IPS-15b (cell line): ENCODE data around the gene TNFRSF18.

Experiments used
- H3K27me3 ChIP-seq: one replicate; pipeline ENCODE4 v1.6.1; 2013; ENCODE audit warnings: low read length; ENCODE audit not compliant: control insufficient read depth, insufficient read depth
- H3K36me3 ChIP-seq: one replicate; pipeline ENCODE4 v1.6.1; 2013; ENCODE audit warnings: low read length; ENCODE audit not compliant: control insufficient read depth, insufficient read depth
- H3K4me1 ChIP-seq: one replicate; pipeline ENCODE4 v1.6.1; 2013; ENCODE audit warnings: mild to moderate bottlenecking, low read length; ENCODE audit not compliant: control insufficient read depth, insufficient read depth
- H3K4me3 ChIP-seq: one replicate; pipeline ENCODE4 v1.5.1; 2013; ENCODE audit warnings: low read depth, low read length
- H3K9ac ChIP-seq: one replicate; pipeline ENCODE4 v1.6.1; 2013; ENCODE audit warnings: low read depth, mild to moderate bottlenecking, low read length
- H3K9me3 ChIP-seq: one replicate; pipeline ENCODE4 v1.6.1; 2013; ENCODE audit warnings: mild to moderate bottlenecking, low read length; ENCODE audit not compliant: control insufficient read depth, insufficient read depth

The TNFRSF18 gene

GRCh38 chr1:1213345-1214265, 7.2 kb upstream of the TNFRSF18 start, which contains the start of gene TNFRSF4:
Gene TNFRSF4 (minus strand): TSS chr1:1214153. CDS start chr1:1214127, 26 bp downstream.
- H3K36me3 ChIP-seq = peaks cover 14% of the 10 kb centered on the region
- H3K9me3 ChIP-seq = no peaks in the 10 kb centered on the region
- no peaks in the 10 kb centered on the region for H3K4me1 ChIP-seq
- no peaks in the 10 kb centered on the region for H3K27me3 ChIP-seq
- no peak within 1 kb of the TSS for H3K4me3 ChIP-seq
- H3K9ac ChIP-seq = no peak within 1 kb of the TSS

GRCh38 chr1:1212780-1213344, 6.5 kb upstream of the TNFRSF18 start:
- Histone ChIP-seq H3K36me3 (peaks cover 7% of the 10 kb centered on the region), H3K4me1 (no peaks in the 10 kb centered on the region), H3K4me3 (no peak overlapping the region)

GRCh38 chr1:1211541-1212441, 5.4 kb upstream of the TNFRSF18 start:
- Histone ChIP-seq H3K4me3 (no peak overlapping the region), H3K9me3 (no peaks in the 10 kb centered on the region), H3K4me1 (no peaks in the 10 kb centered on the region), H3K36me3 (peaks cover 3% of the 10 kb centered on the region), H3K9ac (no peak overlapping the region), H3K27me3 (no peaks in the 10 kb centered on the region)

More at GRCh38 chr1:1212780-1213344, 6.5 kb upstream of the TNFRSF18 start:
- Histone ChIP-seq H3K27me3 (no peaks in the 10 kb centered on the region), H3K9ac (no peak overlapping the region), H3K9me3 (no peaks in the 10 kb centered on the region)

- H3K4me3 ChIP-seq = no peak overlapping the region
- no peaks in the 10 kb centered on the region for H3K9me3 ChIP-seq
- peaks cover 2% of the 10 kb centered on the region for H3K36me3 ChIP-seq
- H3K4me1 ChIP-seq = no peaks in the 10 kb centered on the region
- no peak overlapping the region for H3K9ac ChIP-seq
- peaks cover 3% of the 10 kb centered on the region for H3K27me3 ChIP-seq
Observed at GRCh38 chr1:1210726-1211540, 4.5 kb upstream of the TNFRSF18 start.

- Histone ChIP-seq H3K4me3 (no peak overlapping the region), H3K27me3 (peaks cover 5% of the 10 kb centered on the region), H3K4me1 (no peaks in the 10 kb centered on the region), H3K9me3 (no peaks in the 10 kb centered on the region), H3K36me3 (no peaks in the 10 kb centered on the region), H3K9ac (no peak overlapping the region)
Observed at GRCh38 chr1:1208713-1209433, 2.5 kb upstream of the TNFRSF18 start.

- H3K9me3 ChIP-seq = no peaks in the 10 kb centered on the region
Observed at GRCh38 chr1:1207571-1207892, 1.1 kb upstream of the TNFRSF18 start.

GRCh38 chr1:1206966-1207531, 657 bp upstream of the TNFRSF18 start:
- Histone ChIP-seq H3K36me3 (no peaks in the 10 kb centered on the region), H3K9ac (no peak overlapping the region), H3K9me3 (no peaks in the 10 kb centered on the region), H3K27me3 (peaks cover 5% of the 10 kb centered on the region), H3K4me1 (no peaks in the 10 kb centered on the region), H3K4me3 (no peak overlapping the region)

More at GRCh38 chr1:1207571-1207892, 1.1 kb upstream of the TNFRSF18 start:
- no peaks in the 10 kb centered on the region for H3K4me1 ChIP-seq
- H3K36me3 ChIP-seq = no peaks in the 10 kb centered on the region
- H3K4me3 ChIP-seq = no peak overlapping the region
- peaks cover 5% of the 10 kb centered on the region for H3K27me3 ChIP-seq
- no peak overlapping the region for H3K9ac ChIP-seq

- Histone ChIP-seq H3K9ac (no peak overlapping the region), H3K4me1 (no peaks in the 10 kb centered on the region), H3K9me3 (no peaks in the 10 kb centered on the region), H3K36me3 (no peaks in the 10 kb centered on the region), H3K4me3 (peak overlapping the region; percentile 22), H3K27me3 (peaks cover 5% of the 10 kb centered on the region)
Observed at GRCh38 chr1:1205769-1206375, 520 bp downstream of the TNFRSF18 start.

- Histone ChIP-seq H3K9ac (no peak overlapping the region), H3K27me3 (peaks cover 5% of the 10 kb centered on the region), H3K36me3 (no peaks in the 10 kb centered on the region), H3K9me3 (no peaks in the 10 kb centered on the region), H3K4me3 (no peak overlapping the region), H3K4me1 (no peaks in the 10 kb centered on the region)
Observed at GRCh38 chr1:1204998-1205768, 1.2 kb downstream of the TNFRSF18 start.
